Naive thymus-derived CD4-positive, alpha-beta T cell (primary cell): ENCODE data around the gene TMEM42. TPM values are rescaled to one million over a fixed set of nuclear protein-coding genes. Genes with fewer than 3 reads are reported as not detected.
A peak's percentile ranks its signal among the peaks of the same experiment; 100 is the strongest.

Experiments
- ATAC-seq: fragments of 150-1000 bp; cut with Tn5 transposase; 2 replicates; pipeline ENCODE4 v1.10.0; 2021; ENCODE audit warnings: mild to moderate bottlenecking, moderate library complexity
- CTCF ChIA-PET: fragments of 350-600 bp; sonication (Branson Sonifier 250); formaldehyde crosslinking; loops from one replicate; lab custom pipeline; 2021; ENCODE audit warnings: antibody characterized with exemption; lab: Charles Lee
- POLR2A ChIA-PET: fragments of 350-600 bp; sonication (Branson Sonifier 250); formaldehyde crosslinking; loops from one replicate; lab custom pipeline; 2021; ENCODE audit warnings: antibody characterized with exemption, inconsistent platforms; lab: Charles Lee
- DNase-seq, 9 donors: peaks; one replicate each; pipeline versions ENCODE4 v3.0.0 to v3.0.0-alpha.2; 2020 to 2022; ENCODE audit warnings: mixed read lengths in 1 of 9
- H3K27ac ChIP-seq: one replicate; pipeline ENCODE4 v1.7.0; 2013; ENCODE audit warnings: mild to moderate bottlenecking, low read depth, low read length, moderate library complexity
- H3K27me3 ChIP-seq, 2 donors: one replicate each; pipeline ENCODE4 v1.7.0; 2013; ENCODE audit warnings: low read length in 2 of 2, mild to moderate bottlenecking in 2 of 2, moderate library complexity in 2 of 2; ENCODE audit not compliant: control insufficient read depth in 2 of 2, insufficient read depth in 2 of 2
- H3K36me3 ChIP-seq, 3 experiments: 1 replicate in 2 of 3; 2 replicates in 1 of 3; pipeline ENCODE4 v1.7.0; 2013; ENCODE audit warnings: low read length in 3 of 3, mild to moderate bottlenecking in 3 of 3, moderate library complexity in 1 of 3; ENCODE audit not compliant: insufficient read depth in 3 of 3, control insufficient read depth in 2 of 3
- H3K4me1 ChIP-seq, 2 donors: one replicate each; pipeline ENCODE4 v1.7.0; 2013; ENCODE audit warnings: low read length in 2 of 2, mild to moderate bottlenecking in 2 of 2, moderate library complexity in 1 of 2; ENCODE audit not compliant: control insufficient read depth in 2 of 2, insufficient read depth in 2 of 2
- H3K4me3 ChIP-seq: 2 replicates; pipeline ENCODE4 v1.7.0; 2013; ENCODE audit warnings: mild to moderate bottlenecking, low read length
- H3K9me3 ChIP-seq, 3 experiments: 1 replicate in 2 of 3; 2 replicates in 1 of 3; pipeline ENCODE4 v1.7.0; 2013; ENCODE audit warnings: low read length in 3 of 3; ENCODE audit not compliant: control insufficient read depth in 2 of 3
- H3K27ac Mint-ChIP-seq, 9 donors: one replicate each; pipeline ENCODE4 v1.8.0; 2020 to 2022; ENCODE audit warnings: mixed read lengths in 9 of 9, mild to moderate bottlenecking in 8 of 9, moderate library complexity in 5 of 9, inconsistent platforms in 2 of 9
- H3K27me3 Mint-ChIP-seq, 5 donors: one replicate each; pipeline ENCODE4 v1.8.0; 2021 to 2022; ENCODE audit warnings: mixed read lengths in 5 of 5, mild to moderate bottlenecking in 1 of 5
- H3K36me3 Mint-ChIP-seq, 5 donors: one replicate each; pipeline ENCODE4 v1.8.0; 2020 to 2022; ENCODE audit warnings: mixed read lengths in 5 of 5, mild to moderate bottlenecking in 3 of 5, inconsistent platforms in 1 of 5
- H3K4me1 Mint-ChIP-seq, 7 donors: one replicate each; pipeline ENCODE4 v1.8.0; 2020 to 2022; ENCODE audit warnings: mixed read lengths in 7 of 7, mild to moderate bottlenecking in 3 of 7, inconsistent platforms in 1 of 7
- H3K4me3 Mint-ChIP-seq, 10 donors: one replicate each; pipeline ENCODE4 v1.8.0; 2020 to 2022; ENCODE audit warnings: mild to moderate bottlenecking in 10 of 10, mixed read lengths in 10 of 10, moderate library complexity in 6 of 10, inconsistent platforms in 2 of 10
- H3K9me3 Mint-ChIP-seq, 11 donors: one replicate each; pipeline ENCODE4 v1.8.0; 2020 to 2022; ENCODE audit warnings: mixed read lengths in 11 of 11, mild to moderate bottlenecking in 4 of 11, inconsistent platforms in 1 of 11, moderate library complexity in 1 of 11
- intact Hi-C, 2 donors: fragments of 100-400 bp; cut with micrococcal nuclease; formaldehyde crosslinking; loops; one replicate each; pipeline ENCODE4 v1.15.1; 2023
- polyA plus RNA-seq, 2 donors: library from polyadenylated mRNA; unstranded; fragments of 300-500 nt; fragmentation: Illumina TruSeq; gene quantifications; one replicate each; pipeline ENCODE4 v1.2.3, GENCODE V29; 2021
- total RNA-seq, 6 experiments: library from RNA in 5 of 6; stranded (reverse) in 5 of 6; gene quantifications; 1 replicate in 5 of 6; 2 replicates in 1 of 6; pipeline ENCODE4 v1.2.3 and lab custom pipeline; 2021 to 2026

The TMEM42 gene
- total and polyA plus RNA-seq, 7 experiments from 2014 or later, result 12.1 to 74.5 (median 24.6) TPM

- no peaks in the 10 kb centered on the region for H3K36me3 Mint-ChIP-seq
- POLR2A ChIA-PET, result no interaction called here
- ATAC-seq, result no peak
These were observed 31.0 kb downstream of the TMEM42 start for GRCh38 chr3:44892689-44893088.

GRCh38 chr3:44893097-44893496 is 31.4 kb downstream of the TMEM42 start:
- Mint-ChIP-seq H3K4me3 (no peak overlapping the region), H3K27ac (no peak overlapping the region), H3K27me3 (no peaks in the 10 kb centered on the region), H3K9me3 (no peaks in the 10 kb centered on the region), H3K4me1 (no peaks in the 10 kb centered on the region), H3K36me3 (no peaks in the 10 kb centered on the region)
- Histone ChIP-seq H3K36me3 (no peaks in the 10 kb centered on the region), H3K4me3 (no peak overlapping the region), H3K4me1 (no peaks in the 10 kb centered on the region), H3K27ac (no peak overlapping the region), H3K27me3 (no peaks in the 10 kb centered on the region), H3K9me3 (no peaks in the 10 kb centered on the region)
- no peak for ATAC-seq
- no peak for DNase-seq
- ChIA-PET POLR2A (no interaction called here), CTCF (no interaction called here)
- intact Hi-C loops, result no loop called here

More at GRCh38 chr3:44892689-44893088, 31.0 kb downstream of the TMEM42 start:
- H3K4me3 ChIP-seq, result no peak overlapping the region
- no peaks in the 10 kb centered on the region for H3K9me3 Mint-ChIP-seq
- no peaks in the 10 kb centered on the region for H3K36me3 ChIP-seq
- no peaks in the 10 kb centered on the region for H3K4me1 Mint-ChIP-seq
- no peak overlapping the region for H3K27ac ChIP-seq
- H3K9me3 ChIP-seq, result no peaks in the 10 kb centered on the region
- H3K27me3 ChIP-seq, result no peaks in the 10 kb centered on the region
- intact Hi-C loops, result no loop called here
- no peak overlapping the region for H3K4me3 Mint-ChIP-seq
- DNase-seq, result no peak
- H3K27me3 Mint-ChIP-seq, result no peaks in the 10 kb centered on the region
- H3K27ac Mint-ChIP-seq, result no peak overlapping the region
- CTCF ChIA-PET, result no interaction called here
- no peaks in the 10 kb centered on the region for H3K4me1 ChIP-seq

GRCh38 chr3:44894485-44894884 is 32.8 kb downstream of the TMEM42 start:
- peak overlapping the region in 1 of 9 donors; percentile 5 for H3K27ac Mint-ChIP-seq
- H3K4me3 Mint-ChIP-seq, result no peak overlapping the region
- CTCF ChIA-PET, result no interaction called here
- Histone ChIP-seq H3K27me3 (no peaks in the 10 kb centered on the region), H3K4me3 (no peak overlapping the region), H3K36me3 (no peaks in the 10 kb centered on the region), H3K27ac (no peak overlapping the region), H3K9me3 (no peaks in the 10 kb centered on the region), H3K4me1 (no peaks in the 10 kb centered on the region)
- ATAC-seq, result no peak
- H3K36me3 Mint-ChIP-seq, result no peaks in the 10 kb centered on the region
- POLR2A ChIA-PET, result no interaction called here
- H3K9me3 Mint-ChIP-seq, result no peaks in the 10 kb centered on the region
- intact Hi-C loops, result no loop called here
- peaks cover 0 to 6% (median 0%) of the 10 kb centered on the region in 5 donors for H3K27me3 Mint-ChIP-seq
- no peaks in the 10 kb centered on the region for H3K4me1 Mint-ChIP-seq
- DNase-seq, result no peak

GRCh38 chr3:44896440-44896839 is 34.7 kb downstream of the TMEM42 start:
- DNase-seq, result no peak
- POLR2A ChIA-PET, result no interaction called here
- H3K4me3 Mint-ChIP-seq, result no peak overlapping the region
- H3K27me3 Mint-ChIP-seq, result peaks cover 0 to 19% (median 0%) of the 10 kb centered on the region in 5 donors
- no peak overlapping the region for H3K27ac Mint-ChIP-seq
- no peak overlapping the region for H3K27ac ChIP-seq
- H3K9me3 Mint-ChIP-seq, result peaks cover 0 to 1% (median 0%) of the 10 kb centered on the region in 11 donors
- H3K4me3 ChIP-seq, result no peak overlapping the region
- no peaks in the 10 kb centered on the region for H3K4me1 ChIP-seq
- H3K4me1 Mint-ChIP-seq, result peaks cover 0 to 6% (median 0%) of the 10 kb centered on the region in 7 donors
- H3K36me3 ChIP-seq, result no peaks in the 10 kb centered on the region
- CTCF ChIA-PET, result no interaction called here
- H3K9me3 ChIP-seq, result no peaks in the 10 kb centered on the region
- no peak for ATAC-seq
- intact Hi-C loops, result no loop called here
- H3K36me3 Mint-ChIP-seq, result no peaks in the 10 kb centered on the region
- no peaks in the 10 kb centered on the region for H3K27me3 ChIP-seq

GRCh38 chr3:44899683-44900367 is 38.1 kb downstream of the TMEM42 start:
- H3K36me3 Mint-ChIP-seq, result no peaks in the 10 kb centered on the region
- CTCF ChIA-PET, result no interaction called here
- H3K4me3 ChIP-seq, result no peak overlapping the region
- DNase-seq (no peak), ATAC-seq (no peak)
- H3K36me3 ChIP-seq, result no peaks in the 10 kb centered on the region
- POLR2A ChIA-PET, result no interaction called here
- H3K27me3 Mint-ChIP-seq, result peaks cover 0 to 28% (median 0%) of the 10 kb centered on the region in 5 donors
- intact Hi-C loops, result no loop called here
- no peak overlapping the region for H3K4me3 Mint-ChIP-seq
- no peak overlapping the region for H3K27ac ChIP-seq
- no peak overlapping the region for H3K27ac Mint-ChIP-seq
- no peaks in the 10 kb centered on the region for H3K9me3 ChIP-seq
- H3K4me1 ChIP-seq, result no peaks in the 10 kb centered on the region
- no peaks in the 10 kb centered on the region for H3K27me3 ChIP-seq
- peaks cover 0 to 1% (median 0%) of the 10 kb centered on the region in 11 donors for H3K9me3 Mint-ChIP-seq
- H3K4me1 Mint-ChIP-seq, result peaks cover 0 to 6% (median 0%) of the 10 kb centered on the region in 7 donors

- no peak for ATAC-seq
- Mint-ChIP-seq H3K4me1 (peaks cover 0 to 6% (median 0%) of the 10 kb centered on the region in 7 donors), H3K27ac (no peak overlapping the region), H3K9me3 (peaks cover 0 to 3% (median 0%) of the 10 kb centered on the region in 11 donors), H3K36me3 (peaks cover 0 to 3% (median 0%) of the 10 kb centered on the region in 5 donors), H3K27me3 (peaks cover 0 to 34% (median 8%) of the 10 kb centered on the region in 5 donors), H3K4me3 (no peak overlapping the region)
- intact Hi-C loops, result no loop called here
- Histone ChIP-seq H3K9me3 (no peaks in the 10 kb centered on the region), H3K27me3 (no peaks in the 10 kb centered on the region), H3K4me3 (no peak overlapping the region), H3K4me1 (no peaks in the 10 kb centered on the region), H3K27ac (no peak overlapping the region), H3K36me3 (no peaks in the 10 kb centered on the region)
- CTCF ChIA-PET, result interaction anchor here (0.6 kb wide), 1 partner anchor 594 kb away, joined by 3 read pairs; no protein-coding TSS in a partner anchor
- POLR2A ChIA-PET, result no interaction called here
- no peak for DNase-seq
These were observed 40.9 kb downstream of the TMEM42 start for GRCh38 chr3:44902628-44903027.

GRCh38 chr3:44903314-44903713 is 41.6 kb downstream of the TMEM42 start:
- H3K4me3 ChIP-seq, result no peak overlapping the region
- Mint-ChIP-seq H3K27me3 (peaks cover 0 to 39% (median 15%) of the 10 kb centered on the region in 5 donors), H3K27ac (no peak overlapping the region), H3K4me3 (no peak overlapping the region), H3K36me3 (peaks cover 0 to 4% (median 0%) of the 10 kb centered on the region in 5 donors), H3K9me3 (peaks cover 0 to 10% (median 3%) of the 10 kb centered on the region in 11 donors), H3K4me1 (peaks cover 0 to 6% (median 0%) of the 10 kb centered on the region in 7 donors)
- POLR2A ChIA-PET, result no interaction called here
- H3K4me1 ChIP-seq, result no peaks in the 10 kb centered on the region
- ATAC-seq (no peak), DNase-seq (no peak)
- intact Hi-C loops, result no loop called here
- H3K27ac ChIP-seq, result no peak overlapping the region
- CTCF ChIA-PET, result no interaction called here
- no peaks in the 10 kb centered on the region for H3K36me3 ChIP-seq
- H3K9me3 ChIP-seq, result no peaks in the 10 kb centered on the region
- no peaks in the 10 kb centered on the region for H3K27me3 ChIP-seq
